Stimulated activated CD4-positive, alpha-beta T cell treated with anti-CD3 and anti-CD28 coated beads, Interleukin-15, amount 100 ng/mL, for 1 hour (primary cell): ENCODE measurements around the gene HPS3.
A peak's percentile ranks its signal among the peaks of the same experiment; 100 is the strongest.
"Not testable (repeated sequence)": the region's sequence is repeated elsewhere in the genome, so short reads cannot be mapped to it uniquely, and the experiment has no call there.

Experiments
- DNase-seq, 2 donors: peaks; one replicate each; pipeline ENCODE4 v3.0.0-alpha.2; 2020; ENCODE audit warnings: low read depth in 1 of 2, low spot score in 1 of 2

HPS3 gene, protein sequence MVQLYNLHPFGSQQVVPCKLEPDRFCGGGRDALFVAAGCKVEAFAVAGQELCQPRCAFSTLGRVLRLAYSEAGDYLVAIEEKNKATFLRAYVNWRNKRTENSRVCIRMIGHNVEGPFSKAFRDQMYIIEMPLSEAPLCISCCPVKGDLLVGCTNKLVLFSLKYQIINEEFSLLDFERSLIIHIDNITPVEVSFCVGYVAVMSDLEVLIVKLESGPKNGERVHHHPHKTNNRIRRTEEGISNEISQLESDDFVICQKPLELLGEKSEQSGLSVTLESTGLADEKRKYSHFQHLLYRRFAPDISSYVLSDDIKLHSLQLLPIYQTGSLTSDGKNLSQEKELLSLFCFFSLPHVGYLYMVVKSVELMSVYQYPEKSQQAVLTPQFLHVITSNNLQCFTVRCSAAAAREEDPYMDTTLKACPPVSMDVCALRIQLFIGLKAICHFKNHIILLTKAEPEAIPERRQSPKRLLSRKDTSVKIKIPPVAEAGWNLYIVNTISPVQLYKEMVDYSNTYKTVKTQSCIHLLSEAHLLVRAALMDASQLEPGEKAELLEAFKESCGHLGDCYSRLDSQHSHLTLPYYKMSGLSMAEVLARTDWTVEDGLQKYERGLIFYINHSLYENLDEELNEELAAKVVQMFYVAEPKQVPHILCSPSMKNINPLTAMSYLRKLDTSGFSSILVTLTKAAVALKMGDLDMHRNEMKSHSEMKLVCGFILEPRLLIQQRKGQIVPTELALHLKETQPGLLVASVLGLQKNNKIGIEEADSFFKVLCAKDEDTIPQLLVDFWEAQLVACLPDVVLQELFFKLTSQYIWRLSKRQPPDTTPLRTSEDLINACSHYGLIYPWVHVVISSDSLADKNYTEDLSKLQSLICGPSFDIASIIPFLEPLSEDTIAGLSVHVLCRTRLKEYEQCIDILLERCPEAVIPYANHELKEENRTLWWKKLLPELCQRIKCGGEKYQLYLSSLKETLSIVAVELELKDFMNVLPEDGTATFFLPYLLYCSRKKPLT

DNA sequence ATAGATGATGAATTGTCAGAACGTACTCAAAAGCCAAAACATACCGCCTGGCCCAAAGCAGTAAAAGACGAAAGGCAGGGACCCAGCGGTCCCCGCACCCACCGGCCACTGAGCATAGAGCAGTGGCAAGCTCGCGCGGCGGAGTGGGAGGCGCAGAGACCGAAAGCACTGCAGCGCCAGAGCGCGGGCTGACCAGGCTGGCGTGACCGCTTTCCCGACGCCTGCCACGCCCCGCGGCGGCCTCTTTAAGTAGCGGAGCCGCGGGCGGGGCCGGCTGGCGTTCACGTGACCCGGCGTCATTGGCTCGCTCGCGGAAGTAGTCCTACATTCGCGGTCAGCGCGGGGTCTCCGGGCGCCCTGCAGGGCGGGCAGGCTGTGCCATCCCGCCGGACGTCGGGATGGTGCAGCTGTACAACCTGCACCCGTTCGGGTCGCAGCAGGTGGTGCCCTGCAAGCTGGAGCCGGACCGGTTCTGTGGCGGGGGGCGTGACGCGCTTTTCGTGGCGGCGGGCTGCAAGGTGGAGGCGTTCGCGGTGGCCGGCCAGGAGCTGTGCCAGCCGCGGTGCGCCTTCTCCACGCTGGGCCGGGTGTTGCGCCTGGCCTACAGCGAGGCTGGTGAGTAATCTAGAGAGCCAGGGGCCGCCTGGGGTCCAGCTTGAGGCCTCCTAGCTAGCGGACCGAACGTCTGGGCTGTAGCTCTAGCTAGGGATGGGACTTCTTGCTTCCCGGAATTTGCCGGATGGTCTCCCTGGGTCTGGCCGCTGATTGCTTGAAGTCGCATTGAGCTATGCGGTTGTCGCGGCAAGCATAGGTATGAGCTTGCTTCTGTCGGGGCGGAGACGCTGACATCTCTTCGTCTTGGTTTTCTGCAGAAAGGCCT is at the start of gene HPS3:
HPS3 (plus strand) TSS at position 313 of the 880 bp plus-strand sequence; CDS start at position 399, 86 bp downstream.
- peak; percentile 58 to 64 for DNase-seq

- DNase-seq = no peak
These were observed 49.3 kb upstream of the HPS3 start for GRCh38 chr3:149080011-149080698.

DNA sequence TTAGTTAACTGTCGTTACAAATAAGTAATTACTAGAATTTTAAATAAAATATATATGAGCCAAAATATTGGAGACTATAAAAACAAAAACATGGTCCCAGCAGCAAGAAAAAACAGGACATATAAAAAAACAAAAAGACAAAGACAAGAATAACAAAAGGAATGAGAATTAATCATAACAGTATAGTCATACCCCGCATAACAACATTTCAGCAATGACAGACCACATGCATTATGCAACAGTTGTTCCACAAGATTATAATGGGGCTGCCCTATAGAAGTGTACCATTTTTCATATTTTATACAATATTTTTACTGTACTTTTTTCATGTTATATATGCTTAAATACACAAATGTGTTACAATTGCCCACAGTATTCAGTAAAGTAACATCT is 48.7 kb upstream of the HPS3 start:
- DNase-seq = no peak

DNA sequence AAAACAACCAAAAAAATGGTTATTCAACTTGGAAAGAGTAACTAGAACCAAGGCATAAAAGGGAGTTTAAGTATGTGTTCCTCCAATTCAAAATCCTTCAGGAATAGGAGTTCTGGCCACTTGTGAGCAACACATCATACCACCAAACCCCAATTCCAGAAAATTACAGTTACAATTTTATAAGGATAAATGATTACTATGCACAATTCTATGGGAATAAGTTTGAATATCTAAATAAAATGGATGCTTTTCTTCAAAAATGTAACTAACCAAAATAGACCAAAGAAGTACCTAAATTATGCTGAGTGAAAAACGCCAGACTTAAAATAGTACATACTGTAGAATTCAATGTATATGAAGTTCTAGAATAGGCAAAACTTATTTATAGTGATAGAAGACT is 47.7 kb upstream of the HPS3 start:
- no peak for DNase-seq

GRCh38 chr3:149085828-149086231 is 43.6 kb upstream of the HPS3 start:
- DNase-seq = no peak

DNA sequence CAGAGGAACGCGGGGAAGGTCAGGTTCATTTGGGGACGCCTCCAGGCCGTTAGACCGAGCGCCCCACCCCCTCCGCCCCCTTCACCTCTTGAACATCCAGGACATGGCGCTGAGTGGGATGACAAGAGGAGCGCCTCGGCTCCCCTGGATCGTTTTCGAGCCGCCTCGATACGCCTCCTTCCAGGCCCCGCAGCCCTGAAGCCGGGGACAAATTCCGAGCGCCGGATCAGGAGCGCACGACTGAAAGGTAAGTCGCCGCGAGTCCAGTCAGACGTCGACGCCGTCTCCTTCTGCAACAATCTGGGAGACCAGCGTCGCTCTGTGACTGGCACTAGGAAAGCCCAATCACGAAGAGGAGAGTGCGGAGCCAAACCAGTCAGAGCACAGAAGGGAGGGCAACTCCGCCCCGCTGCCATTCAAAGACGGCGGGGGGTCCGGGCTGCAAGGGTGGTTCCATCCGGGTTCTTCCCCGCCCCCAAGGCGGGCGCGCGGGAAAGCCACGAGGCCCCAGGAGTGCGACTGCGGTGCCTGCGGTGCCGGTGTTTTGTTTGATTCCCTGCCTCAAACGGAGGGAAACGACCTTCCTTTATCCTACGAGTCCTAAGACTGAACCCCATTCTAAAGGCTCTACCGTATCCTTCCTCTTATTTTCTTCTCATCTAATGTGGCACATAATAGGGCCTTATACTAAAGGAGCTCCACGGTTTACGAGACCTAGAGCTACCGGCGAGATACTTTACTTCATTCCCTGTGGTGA is 43.0 kb upstream of the HPS3 start, which contains the start of gene HLTF:
HLTF (minus strand) TSS at position 302 of the 757 bp plus-strand sequence; CDS start at position 105, 197 bp downstream.
- DNase-seq = peak; percentile 71 to 84

DNA sequence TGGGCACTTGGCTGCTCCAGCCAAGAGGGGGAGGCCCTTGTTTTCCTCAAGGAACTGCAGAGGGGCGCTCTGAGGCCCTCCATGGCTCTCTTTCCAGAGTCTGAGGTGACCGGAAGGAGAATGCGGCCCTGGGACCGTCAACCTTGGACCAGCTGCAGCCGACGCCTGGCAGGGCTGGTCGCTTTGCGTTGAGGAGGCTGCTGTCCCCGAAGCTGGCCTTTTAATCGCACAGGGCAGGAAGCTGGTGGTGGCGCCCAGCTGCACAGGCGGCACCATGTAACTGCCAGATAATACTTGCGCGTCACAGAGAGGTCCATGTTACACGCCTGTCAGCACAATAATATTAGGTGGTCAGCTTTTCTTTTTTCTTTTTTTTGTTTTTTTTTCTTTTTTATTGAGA is 42.2 kb upstream of the HPS3 start:
- DNase-seq = no peak

GRCh38 chr3:149089395-149089794 is 40.0 kb upstream of the HPS3 start:
- DNase-seq = no peak

DNA sequence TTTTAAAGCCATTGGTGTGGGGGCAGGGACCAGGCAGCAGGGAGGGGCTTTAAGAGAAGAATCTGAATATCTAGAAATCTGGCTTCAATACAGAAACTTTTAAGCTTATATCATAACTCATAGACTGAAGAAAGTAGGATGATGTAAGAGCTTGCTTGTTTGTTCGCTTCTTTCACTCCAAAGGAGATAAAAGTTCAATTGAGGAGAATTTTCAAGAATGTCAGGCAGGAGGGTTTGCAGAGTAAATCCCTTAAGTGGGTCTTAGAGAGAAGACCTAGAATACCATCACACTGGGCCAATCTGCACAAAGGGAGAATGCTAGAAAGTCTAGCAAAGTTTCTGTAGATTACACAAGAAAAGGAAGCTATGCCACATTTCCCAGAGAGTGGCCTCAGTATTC is 39.0 kb upstream of the HPS3 start:
- DNase-seq = no peak

- DNase-seq = no peak
These were observed 38.5 kb upstream of the HPS3 start for GRCh38 chr3:149090907-149091306.

GRCh38 chr3:149091983-149092382 is 37.5 kb upstream of the HPS3 start:
- no peak for DNase-seq

DNA sequence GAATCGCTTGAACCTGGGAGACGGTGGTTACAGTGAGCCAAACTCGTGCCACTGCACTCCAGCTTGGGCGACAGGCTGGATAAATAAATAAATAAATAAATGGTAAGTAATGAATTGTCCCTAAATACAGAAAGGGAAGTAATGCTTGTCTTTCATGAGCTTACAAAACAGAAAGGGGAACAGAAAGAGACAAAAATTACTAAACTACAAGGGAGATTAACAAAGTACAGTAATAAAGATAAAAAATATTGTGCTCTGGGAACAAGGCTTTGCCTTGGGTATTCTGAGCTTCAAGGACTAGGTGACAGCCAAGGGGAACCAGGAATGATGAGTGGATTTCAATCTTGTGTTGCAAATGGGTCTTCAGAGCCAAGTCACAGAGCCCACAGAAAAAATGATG is 34.0 kb upstream of the HPS3 start:
- DNase-seq = no peak

- DNase-seq = not testable (repeated sequence)
These were observed 31.5 kb upstream of the HPS3 start for GRCh38 chr3:149097987-149098386.

- DNase-seq = no peak
These were observed 28.3 kb upstream of the HPS3 start for GRCh38 chr3:149101154-149101553.

DNA sequence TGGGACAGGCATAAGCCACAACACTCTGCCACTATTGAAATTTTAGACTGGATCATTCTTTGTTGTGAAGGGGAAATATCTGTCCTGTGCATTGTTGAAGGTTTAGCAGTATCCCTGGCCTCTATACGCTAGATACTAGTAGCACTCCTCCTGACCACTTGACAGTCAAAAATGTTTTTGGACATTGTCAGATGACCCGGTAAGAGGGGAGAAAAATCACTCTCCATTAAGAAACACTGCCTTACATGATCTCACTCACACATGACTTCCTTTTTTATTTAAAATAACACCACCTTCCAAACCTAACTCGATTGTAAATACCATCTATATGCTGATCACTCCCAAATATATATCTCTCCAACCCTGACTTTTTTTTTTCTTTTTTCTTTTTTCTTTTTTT is 27.8 kb upstream of the HPS3 start:
- no peak for DNase-seq

- DNase-seq = no peak
These were observed 25.0 kb upstream of the HPS3 start for GRCh38 chr3:149104484-149104883.

DNA sequence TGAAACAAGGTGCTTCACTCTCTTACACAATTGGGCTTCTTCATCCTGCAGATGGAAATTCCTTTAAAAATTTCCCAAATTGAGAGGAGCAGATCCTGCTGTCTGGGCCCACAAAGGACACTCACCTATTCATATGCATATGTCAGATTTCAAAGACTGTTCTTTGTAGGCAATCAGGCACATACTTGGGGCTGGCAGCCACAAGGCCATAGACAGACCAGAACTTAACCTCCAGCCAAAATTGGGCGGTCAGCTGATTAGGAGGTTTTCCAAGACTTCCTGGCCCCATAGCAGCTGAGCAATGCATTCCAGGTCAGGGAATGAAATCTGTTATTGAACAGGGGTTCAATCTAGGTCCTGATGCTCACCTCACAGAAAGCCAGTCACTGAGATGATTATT is 15.0 kb upstream of the HPS3 start:
- DNase-seq = no peak

DNA sequence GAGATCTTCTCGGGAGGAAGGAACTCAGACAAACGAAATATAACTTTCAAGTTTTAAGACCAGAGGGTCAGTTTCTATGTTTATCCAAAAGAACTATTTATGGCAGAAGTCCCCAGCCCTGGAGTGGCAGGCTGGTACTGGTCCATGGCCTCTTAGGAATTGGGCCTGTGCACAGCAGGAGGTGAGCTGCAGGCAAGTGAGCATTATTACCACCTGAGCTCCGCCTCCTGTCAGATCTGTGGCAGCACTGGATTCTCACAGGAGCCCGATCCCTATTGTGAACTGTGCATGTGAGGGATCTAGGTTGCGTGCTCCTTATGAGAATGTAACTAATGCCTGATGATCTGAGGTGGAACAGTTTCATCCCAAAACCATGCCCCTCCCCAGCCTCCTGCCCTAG is 14.3 kb upstream of the HPS3 start:
- DNase-seq = no peak

DNA sequence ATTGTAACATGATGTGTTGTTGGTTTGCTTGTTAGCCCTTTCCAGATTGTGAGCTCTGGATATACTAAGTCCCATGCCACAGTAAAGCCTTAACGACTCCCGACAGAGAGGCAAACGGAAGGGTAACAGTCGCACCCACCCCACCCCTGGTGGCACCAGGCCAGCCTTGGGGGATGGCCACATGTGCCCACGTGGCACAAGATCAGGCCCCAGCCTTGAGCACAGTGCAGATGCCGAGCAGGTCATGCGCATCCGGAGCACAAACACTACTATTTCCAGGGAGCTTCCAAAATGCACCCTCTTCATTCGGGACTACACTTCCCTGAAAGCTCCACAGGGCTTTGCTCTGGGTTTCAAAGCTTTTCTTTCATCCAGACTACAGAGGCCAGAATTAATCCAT is 10.7 kb upstream of the HPS3 start:
- no peak for DNase-seq

- no peak for DNase-seq
These were observed 10.0 kb upstream of the HPS3 start for GRCh38 chr3:149119466-149119865.
